HG03025 (cell line): ENCODE data around the gene TENM3.

ENCODE experiments used
- ATAC-seq: cut with Tn5 transposase; IDR thresholded peaks from one replicate; pipeline ENCODE4 v1.9.1; 2021; ENCODE audit warnings: mild to moderate bottlenecking, moderate library complexity; ENCODE audit not compliant: unreplicated experiment, low FRiP score

The TENM3 gene

DNA sequence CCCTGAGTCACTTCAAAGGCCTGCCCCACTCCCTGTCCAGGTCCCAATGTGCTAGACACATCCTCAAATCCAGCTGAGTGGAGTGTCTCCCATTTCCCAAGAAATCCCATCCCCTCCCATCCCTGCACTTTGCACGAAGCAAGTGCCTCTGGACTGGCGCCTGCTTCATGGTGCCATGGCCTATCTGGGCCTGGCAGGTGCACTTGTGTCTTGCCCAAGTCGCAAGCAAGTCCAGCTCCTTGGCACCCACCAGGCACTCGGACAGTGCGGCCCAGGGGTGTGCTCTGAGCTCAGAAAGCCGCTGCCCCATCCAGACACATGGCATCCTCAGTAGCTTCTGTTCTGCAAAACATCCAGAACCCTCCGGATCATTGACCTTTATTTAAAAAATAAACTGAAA is 576.5 kb downstream of the TENM3 start:
- ATAC-seq: no peak

DNA sequence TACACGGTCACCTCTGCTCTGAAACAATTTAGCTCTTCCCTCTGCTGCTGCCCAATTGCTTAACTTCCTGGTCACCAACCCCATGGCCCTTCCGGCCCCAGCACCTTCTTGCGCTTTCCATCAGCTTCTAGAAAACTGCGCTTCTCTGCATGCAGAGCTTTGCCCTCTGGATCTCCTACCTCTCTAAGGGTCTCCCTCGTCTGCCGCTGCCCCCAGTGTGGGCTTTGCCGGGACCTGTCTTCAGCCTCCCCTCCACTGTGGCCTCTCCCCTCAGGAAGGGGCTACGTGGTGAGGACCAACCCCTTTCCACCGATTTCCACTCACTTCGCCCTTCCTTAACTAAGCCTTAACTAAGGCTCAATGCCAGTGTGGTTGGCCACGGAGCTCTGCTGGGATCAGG is 579.4 kb downstream of the TENM3 start:
- no peak for ATAC-seq

DNA sequence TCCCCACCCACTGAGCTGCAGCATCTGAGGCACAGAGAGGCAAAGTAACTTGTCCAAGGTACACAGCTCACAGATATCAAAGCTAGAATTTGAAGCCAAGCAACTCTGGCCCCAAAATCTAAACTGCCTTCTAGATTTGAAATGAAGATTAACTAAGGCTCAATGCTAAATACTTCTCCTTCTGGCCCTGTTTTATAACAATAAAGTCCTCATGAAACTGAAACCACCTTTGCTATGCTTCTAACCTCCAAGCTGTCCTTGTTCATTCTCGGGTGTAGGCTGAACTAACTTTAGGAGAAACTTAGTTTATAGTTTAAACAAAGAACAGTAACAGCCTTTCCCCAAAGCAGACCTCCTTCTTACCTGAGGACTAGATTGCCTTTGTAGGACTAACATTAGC is 580.4 kb downstream of the TENM3 start:
- ATAC-seq: peak; percentile 75

DNA sequence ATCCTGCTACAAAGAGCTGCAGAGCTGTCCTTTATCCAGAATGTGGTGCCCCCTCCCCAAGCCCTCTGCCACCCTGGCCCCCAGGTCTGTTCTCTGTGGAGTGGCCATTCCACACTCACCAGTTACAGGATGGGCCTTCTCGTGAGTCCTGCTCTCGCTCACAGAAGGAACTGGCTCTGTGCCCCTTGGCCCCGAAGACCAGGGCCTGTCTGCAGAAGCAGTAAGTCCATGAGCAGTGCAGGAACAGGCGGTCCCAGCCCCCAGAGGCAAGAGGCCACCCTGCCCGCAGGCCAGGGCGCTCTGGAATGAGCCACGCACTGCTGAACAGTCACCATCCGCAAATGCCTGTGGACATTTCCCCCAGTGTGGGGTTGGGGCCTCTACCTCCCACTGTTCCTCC is 581.8 kb downstream of the TENM3 start:
- ATAC-seq: no peak

DNA sequence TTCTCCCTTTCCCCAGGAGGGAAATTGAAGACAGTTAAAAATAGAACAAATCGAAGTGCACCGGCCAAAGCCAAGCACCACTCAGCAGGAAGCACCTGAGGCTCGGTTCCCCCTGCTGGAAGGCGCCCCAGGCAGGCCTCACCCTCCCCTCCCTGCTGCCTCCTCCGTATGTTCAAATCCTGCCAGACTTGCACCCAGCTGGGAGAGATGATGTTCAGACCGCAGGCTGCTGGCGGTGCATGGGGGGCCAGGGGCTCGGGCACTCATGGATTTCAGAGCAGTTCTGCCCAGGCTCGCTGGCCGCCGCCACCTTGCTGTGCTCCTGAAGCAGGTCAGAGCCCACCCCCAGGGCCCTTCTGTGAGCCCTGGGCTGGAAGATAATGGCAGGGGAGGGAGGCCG is 582.6 kb downstream of the TENM3 start:
- no peak for ATAC-seq

DNA sequence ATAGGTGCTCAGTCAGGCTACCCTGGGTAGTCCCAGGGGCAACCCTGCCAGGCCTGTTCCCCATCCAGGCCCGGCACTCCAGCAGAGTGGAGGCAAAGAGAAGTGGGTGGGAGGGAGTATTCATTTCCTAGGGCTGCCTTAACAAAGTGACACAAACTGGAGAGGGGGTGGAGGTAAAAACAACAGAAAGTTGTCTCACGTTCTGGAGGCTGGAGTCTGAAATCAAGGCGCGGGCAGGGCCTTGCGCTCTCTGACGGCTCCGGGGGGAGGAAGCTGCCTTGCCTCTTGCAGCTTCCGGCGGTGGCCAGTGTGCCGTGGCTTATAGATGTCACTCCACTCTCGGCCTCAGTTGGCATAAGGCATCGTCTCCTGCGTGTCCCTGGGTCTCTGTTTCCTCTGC is 583.2 kb downstream of the TENM3 start:
- peak; percentile 62 for ATAC-seq

DNA sequence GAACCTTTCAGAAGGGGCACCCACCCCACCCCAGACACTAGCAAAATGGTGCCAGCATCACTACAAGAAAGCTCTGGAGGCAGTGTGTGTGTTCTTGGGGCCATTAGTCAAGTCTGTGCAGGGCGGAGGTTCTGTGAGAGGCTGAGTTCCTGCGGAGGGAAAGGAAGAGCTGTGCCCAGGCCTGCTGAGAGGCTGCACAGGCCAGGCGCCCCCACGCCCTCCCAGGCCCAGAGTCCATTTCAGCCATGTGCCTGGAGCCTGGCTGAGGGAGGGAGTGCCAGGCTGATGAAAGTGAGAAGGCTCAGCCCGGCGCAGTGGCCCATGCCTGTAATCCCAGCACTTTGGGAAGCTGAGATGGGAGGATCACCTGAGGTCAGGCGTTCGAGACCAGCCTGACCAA is 584.0 kb downstream of the TENM3 start:
- ATAC-seq: no peak

DNA sequence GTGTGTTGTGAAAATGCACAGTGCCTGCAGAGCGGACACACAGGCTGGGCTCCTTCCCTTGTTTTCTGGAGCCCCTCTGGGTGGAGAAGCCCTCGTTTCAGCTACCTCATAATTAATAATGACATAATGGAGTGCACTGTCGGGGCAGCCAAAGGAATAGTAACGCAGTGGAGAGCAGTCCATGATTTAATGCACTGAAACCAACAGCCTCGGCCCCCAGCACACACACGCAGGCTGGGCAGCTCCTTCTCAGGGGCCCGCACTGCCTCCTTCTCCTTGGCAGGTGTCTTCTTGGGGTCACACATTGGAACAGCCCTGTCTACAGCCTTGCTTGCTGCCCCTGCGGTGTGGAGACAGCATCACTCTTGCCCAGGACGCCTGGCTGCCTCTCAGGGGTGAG is 584.8 kb downstream of the TENM3 start:
- ATAC-seq: no peak

DNA sequence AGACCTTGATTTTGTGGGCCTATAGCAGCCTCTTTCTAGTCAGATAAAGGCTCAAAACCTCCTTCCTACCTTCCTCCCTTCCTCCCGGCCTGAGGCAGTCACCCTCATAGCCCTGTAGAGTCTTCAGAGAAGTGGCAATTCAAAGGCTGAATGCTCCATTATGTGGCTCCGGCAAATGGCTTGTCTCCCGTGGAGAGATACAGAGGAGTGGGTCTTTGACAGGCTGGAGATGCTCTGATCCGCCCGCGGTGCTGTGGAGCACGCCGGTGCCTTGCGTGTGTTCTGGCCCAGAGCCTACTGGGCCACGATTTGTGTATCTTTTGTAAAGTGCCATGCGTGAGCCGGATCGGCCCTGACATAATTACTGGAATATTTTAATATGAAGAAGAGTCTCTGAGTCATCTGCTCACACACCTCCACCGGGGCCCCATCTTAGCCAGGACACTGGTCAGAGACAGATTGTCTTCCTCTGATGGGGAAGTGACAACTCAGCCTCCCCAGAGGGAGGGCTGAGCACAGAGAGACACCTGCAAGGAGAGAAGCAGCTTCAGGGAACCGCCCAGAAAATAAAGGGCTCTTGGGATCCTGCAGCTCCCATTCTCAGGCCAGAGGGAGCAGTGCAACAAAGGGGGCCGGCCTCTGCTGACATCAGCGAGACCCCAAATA is 585.3 kb downstream of the TENM3 start:
- no peak for ATAC-seq

DNA sequence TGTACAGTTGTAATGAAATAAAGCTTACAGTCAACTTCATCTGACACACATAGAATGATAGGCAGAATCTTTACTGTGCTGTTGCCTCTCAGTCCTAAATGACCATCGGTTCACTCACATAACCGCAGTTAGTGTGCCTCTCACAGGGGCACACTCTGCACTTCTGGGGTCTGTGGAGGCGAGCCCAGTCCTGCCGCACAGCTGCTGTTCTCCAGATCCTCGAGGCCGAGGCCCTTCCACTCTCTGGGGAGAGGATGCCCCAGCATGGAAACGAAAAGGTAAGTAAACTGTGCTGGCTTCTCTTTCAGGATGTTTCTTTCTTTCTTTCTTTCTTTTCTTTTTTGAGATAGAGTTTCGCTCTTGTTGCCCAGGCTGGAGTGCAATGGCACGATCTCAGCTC is 586.0 kb downstream of the TENM3 start:
- ATAC-seq: no peak

DNA sequence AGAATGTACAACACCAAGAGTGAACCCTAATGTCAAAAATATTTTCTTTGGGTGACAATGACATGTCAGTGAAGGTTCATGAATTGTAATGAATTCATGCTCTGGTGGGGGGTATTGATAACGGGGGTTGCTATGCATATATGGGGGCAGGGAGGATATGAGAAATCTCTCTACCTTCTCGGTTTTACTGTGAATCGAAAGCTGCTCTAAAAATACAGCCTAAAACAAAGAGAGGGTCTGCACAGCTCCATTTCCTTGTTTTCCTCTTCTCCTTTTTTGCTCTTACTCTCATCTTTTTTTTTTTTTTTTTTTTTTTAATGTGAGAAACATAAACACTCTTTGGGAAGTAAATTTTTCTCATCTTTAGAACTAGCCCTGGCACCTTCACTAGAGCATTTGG is 588.2 kb downstream of the TENM3 start:
- no peak for ATAC-seq

DNA sequence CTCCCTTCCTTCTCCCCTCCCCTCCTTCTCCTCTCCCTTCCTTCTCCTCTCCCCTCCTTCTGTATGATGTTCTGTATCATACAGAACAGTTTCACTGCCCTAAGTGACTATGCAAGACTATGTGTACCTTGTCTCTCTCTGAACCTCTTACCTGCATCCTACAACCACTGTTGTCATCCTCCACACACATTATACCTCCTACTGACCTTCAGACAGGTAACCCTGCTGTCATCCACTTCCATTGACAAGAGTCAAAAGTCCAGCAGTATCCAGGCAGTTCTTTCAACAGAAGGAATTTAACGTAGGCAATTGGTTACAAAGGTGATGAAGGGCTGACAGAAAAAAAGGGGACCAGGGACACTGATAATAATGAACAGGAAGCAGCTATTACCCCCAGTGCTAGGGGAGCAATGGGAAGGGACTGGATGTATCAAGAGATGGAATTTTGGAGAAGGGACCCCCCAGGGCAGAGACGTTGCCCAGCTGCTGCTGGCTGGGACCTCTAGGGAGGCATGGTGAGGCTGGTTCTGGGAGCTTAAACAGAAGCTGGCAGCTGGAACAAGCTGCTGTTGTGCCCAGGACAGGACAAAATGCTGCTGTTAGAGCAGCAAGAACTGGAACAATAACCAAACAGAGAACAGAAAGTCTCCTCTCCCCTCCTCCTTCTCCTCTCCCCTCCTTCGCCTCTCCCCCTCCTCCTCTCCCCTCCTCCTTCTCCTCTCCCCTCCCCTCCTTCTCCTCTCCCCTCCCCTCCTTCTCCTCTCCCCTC is 589.3 kb downstream of the TENM3 start:
- peak; percentile 39 for ATAC-seq

DNA sequence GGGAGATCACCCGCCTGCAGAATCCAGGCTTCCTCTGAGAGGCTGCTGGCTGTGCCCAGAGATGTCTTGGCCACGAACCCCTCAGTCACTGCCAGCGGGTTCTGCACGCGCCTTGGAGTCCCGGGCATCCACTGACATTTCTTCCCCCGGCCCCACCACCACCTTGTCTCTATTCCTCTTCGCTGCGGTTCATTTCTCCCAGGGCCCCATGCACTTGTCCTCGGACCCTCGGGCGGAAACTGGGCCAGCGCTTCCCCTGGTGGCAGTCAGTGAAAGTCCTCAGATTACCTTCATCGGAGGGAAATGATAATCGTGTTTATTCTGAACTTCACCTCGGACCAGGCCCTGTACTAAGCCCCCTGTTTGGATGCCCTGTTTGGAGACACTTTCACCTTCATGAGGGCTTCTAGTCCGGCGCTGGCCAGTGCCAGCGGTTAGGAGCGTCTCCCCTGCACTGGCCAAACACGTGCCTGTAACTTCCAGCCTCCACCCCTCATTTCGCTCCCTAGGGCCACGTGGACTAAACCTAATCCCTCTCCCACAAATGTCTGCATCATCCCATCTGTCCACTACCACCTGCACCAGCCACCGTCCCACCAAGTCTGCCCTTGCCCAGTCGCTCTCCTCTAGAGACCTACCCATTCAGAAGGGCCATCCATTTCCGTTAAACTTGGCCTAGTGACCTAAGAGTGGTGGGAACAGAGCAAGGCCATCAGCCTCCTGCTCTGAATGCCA is 592.0 kb downstream of the TENM3 start:
- ATAC-seq: no peak

DNA sequence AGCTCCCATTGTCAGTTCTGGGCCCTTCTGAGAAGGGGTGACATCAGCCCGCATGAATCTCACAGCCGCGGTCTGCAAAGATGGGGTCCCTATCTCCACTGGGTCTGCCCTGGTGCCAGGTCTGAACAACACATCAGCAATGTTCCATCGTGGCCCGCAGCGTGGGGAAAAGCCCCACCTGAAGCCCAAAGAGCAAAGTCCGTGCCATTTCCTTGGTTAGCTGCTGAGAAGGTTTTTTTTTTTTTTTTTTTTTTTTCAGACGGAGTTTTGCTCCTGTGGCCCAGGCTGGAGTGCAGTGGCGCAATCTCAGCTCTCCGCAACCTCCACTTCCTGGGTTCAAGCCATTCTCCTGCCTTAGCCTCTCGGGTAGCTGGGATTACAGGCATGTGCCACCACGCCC is 594.6 kb downstream of the TENM3 start:
- no peak for ATAC-seq

DNA sequence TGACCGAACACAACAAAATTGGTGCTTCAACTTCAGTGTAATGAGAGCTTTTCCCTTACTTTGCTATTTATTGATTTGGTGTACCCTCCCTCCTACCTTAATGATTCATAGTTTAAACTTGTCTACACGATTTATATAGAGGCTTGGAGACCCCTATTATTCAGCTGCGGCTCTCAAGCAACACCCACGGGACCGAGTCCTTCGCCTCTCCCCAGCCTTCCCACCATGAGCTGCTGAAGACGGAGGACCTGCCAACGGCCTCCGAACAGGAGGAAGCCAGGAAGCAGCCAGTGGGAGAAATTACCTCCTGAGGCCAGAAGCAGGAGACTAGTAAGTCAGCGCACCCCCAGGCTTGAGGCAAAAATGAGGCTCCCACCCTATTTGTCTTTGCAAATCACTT is 595.3 kb downstream of the TENM3 start:
- ATAC-seq: no peak

DNA sequence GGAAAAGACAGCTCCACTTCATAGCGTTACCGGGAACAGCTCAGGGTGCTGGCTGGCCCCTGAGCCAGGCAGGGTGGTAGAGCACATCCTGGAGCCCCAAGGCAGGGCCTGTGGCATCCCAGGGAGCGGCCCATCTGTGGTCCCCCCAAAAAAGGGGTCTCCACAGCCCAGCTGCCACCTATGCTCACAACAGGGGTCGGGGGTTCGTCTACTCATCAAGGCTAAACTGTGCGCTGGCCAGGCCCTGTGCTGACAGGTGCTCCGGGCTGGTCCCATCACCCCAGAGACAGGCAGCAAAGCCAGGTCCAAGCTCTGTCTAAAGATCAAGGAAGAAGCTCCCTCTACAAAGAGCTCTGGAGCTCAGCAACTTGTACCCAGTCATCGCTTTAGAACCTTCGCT is 596.1 kb downstream of the TENM3 start:
- no peak for ATAC-seq

DNA sequence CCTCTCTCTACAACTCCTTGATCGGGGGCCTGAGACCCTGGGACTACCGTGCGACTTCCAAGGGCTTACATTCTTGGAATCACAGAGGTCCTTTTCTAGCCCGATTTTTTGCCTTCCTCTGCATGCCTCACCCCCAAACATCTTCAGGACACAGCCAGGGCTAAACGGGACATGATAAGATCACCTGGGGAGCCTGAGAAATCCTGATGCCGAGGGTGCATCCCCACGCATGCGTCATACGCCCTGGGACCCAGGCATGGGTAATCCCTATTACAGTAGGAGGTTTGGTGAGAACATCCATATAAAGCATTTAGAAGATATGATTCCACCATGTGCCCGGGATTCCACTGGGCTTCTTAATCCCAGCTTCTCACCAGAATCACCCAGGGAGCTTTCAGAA is 596.9 kb downstream of the TENM3 start:
- no peak for ATAC-seq

DNA sequence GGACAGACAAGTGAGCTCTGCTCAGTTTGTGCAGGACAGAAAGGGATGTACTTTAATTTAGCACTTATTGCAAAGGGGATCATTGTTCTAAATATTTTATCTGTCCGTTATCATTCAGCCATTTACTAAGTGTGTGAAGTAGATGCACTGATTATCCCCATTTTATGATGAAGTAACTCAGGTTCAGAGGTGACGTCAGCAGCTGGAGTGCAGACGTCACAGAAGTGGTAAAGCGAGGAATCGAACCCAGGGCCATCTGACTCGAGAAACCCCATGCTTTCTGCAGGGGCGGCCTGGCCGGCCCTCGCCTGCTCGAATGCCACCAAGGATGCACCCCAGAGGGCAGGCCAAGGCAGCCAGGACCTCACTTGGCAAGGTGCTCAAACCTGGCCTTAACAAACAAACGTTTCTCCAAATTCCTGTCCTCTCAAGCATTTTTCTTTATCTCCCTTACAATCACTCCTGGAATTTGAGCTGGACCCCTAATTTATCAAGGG is 599.0 kb downstream of the TENM3 start:
- ATAC-seq: no peak

DNA sequence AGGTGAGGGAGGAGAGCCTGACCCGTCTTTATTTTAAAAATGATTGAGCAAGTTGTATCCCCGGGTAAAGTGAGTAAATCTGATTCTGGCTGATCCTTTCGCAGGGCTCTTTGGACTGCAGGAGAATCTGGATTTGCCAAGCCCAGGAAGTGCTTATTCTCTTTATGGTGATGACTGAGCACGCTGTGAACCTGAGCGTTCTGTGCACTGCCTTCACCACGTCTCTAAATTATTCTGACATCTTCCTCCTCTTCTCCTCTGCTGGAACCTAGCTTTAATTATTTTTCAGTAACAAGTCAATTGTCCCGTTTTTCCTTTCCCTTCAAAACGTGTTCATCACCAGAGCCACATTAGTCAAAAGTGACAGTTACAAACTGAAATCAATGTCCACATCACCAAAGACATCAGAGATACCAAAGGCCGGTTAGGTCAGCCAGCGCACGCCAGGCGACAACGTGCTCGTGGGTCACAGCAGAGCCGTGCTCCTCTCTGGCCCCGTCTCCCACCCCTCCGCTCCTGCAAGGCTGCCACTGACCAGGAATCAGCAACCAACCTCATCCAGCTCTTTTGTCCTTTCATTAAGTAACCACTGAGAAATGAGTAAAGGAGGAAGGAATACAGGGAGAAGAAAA is 599.7 kb downstream of the TENM3 start:
- no peak for ATAC-seq

DNA sequence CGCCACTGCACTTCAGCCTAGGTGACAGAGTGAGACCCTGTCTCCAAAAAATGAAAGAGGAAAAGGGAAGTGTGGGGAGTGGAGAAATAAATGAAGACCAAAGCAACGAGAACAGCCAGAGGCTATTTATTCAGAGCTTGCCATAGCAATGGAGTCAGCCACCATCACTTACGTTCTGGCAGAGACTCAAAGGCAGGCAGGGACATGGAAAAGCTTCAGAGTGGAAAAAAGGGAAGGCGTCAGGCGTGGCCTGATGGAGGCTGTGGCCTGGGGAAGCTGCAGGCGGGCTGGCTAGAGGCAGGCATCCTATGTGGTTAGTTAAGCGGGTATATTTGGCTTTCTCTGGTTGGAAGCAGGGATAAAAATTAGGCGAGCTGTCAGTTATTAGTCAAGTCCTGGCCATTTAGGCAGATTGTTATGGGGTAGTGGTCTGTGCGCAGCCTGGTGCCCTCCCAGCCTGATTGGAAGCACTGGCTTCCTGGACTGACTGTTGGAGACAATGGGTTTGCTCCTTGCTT is 600.7 kb downstream of the TENM3 start:
- no peak for ATAC-seq

DNA sequence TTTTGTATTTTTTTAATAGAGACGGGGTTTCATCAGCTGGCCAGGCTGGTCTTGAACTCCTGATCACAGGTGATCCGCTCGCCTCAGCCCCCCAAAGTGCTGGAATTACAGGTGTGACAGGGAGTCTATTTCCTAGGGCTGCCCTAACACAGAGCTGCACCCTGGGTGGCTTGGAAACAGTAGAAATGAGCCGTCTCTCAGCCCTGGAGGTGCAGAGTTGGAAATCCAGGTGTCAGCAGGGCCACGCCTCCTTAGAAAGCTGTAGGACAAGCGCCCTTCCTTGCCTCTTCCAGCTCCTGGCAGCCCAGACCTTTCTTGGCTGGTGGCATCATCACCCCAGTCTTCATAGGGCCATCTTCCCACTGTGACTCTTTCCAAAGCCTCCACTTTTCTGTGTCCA is 602.4 kb downstream of the TENM3 start:
- no peak for ATAC-seq
